SHP77 (cell line): ENCODE measurements around the gene PSMD1.
A peak's percentile ranks its signal among the peaks of the same experiment; 100 is the strongest.
"Not testable (repeated sequence)": the region's sequence is repeated elsewhere in the genome, so short reads cannot be mapped to it uniquely, and the experiment has no call there.

Experiments used
- DNase-seq, 2 experiments: peaks; one replicate each; lab custom pipeline; 2025; lab: John Stamatoyannopoulos, UW

PSMD1 gene

GRCh38 chr2:231056453-231057416 lies at the start of gene PSMD1:
PSMD1 (plus strand) TSS chr2:231056867; CDS start chr2:231057026, 159 bp downstream.
- peak; percentile 71 to 82 for DNase-seq

GRCh38 chr2:231007286-231008098 lies 49.2 kb upstream of the PSMD1 start:
- no peak for DNase-seq

- no peak for DNase-seq
Measured at GRCh38 chr2:231008131-231008530, 48.5 kb upstream of the PSMD1 start.

GRCh38 chr2:231009236-231009919 lies 47.3 kb upstream of the PSMD1 start:
- DNase-seq = no peak

- DNase-seq = no peak
Measured at GRCh38 chr2:231010201-231010730, 46.4 kb upstream of the PSMD1 start.

- no peak for DNase-seq
Measured at GRCh38 chr2:231011526-231011925, 45.1 kb upstream of the PSMD1 start.

GRCh38 chr2:231012463-231012862 lies 44.2 kb upstream of the PSMD1 start:
- DNase-seq = no peak

GRCh38 chr2:231013820-231014219 lies 42.8 kb upstream of the PSMD1 start:
- DNase-seq = no peak

- DNase-seq = no peak
Measured at GRCh38 chr2:231015478-231015877, 41.2 kb upstream of the PSMD1 start.

GRCh38 chr2:231015926-231016325 lies 40.7 kb upstream of the PSMD1 start:
- no peak for DNase-seq

- DNase-seq = no peak
Measured at GRCh38 chr2:231016566-231017230, 40.0 kb upstream of the PSMD1 start.

GRCh38 chr2:231017231-231017598 lies 39.5 kb upstream of the PSMD1 start:
- no peak for DNase-seq

- no peak for DNase-seq
Measured at GRCh38 chr2:231018184-231018583, 38.5 kb upstream of the PSMD1 start.

- not testable (repeated sequence) for DNase-seq
Measured at GRCh38 chr2:231025059-231025458, 31.6 kb upstream of the PSMD1 start.

- no peak for DNase-seq
Measured at GRCh38 chr2:231028889-231029288, 27.8 kb upstream of the PSMD1 start.

- DNase-seq = no peak
Measured at GRCh38 chr2:231029563-231029962, 27.1 kb upstream of the PSMD1 start.

GRCh38 chr2:231030725-231031124 lies 25.9 kb upstream of the PSMD1 start:
- no peak for DNase-seq

GRCh38 chr2:231032575-231033140 lies 24.0 kb upstream of the PSMD1 start:
- DNase-seq = no peak

GRCh38 chr2:231033147-231034132 lies 23.2 kb upstream of the PSMD1 start:
- no peak for DNase-seq
